Globus pallidus (tissue), 1 donor: Measurements from ENCODE around the gene CLEC18A.
A peak's percentile ranks its signal among the peaks of the same experiment; 100 is the strongest.
"Not testable (repeated sequence)": the region's sequence is repeated elsewhere in the genome, so short reads cannot be mapped to it uniquely, and the experiment has no call there.

Experiments
- DNase-seq: peaks from one replicate; pipeline ENCODE4 v3.0.0-alpha.2; 2015; ENCODE audit warnings: low spot score

CLEC18A gene

DNA sequence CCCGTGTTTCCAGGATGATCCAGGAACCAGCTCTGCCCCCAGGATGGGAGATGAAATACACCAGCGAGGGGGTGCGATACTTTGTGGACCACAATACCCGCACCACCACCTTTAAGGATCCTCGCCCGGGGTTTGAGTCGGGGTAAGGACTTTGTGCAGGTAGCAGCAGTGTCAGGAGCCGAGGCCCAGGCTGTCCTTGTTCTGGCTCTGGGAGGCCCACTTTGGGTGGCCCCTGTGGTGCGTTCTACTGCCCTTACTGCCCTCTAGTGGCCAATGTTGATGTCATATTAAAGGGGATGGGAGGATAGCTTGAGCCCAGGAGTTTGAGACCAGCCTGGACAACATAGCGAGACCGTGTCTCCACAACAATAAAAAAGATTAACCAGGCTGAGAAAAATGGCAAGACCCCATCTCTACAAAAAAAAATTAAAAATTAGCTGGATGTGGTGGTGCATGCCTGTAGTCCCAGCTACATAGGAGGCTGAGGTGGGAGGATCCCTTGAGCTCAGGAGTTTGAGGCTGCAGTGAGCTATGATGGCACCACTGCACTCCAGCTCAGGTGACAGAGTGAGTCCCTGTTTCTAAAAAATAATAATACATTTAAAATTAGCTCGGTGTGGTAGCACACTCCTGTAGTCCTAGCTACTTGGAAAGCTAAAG lies 20.9 kb upstream of the CLEC18A start:
- DNase-seq, result peak; percentile 69

DNA sequence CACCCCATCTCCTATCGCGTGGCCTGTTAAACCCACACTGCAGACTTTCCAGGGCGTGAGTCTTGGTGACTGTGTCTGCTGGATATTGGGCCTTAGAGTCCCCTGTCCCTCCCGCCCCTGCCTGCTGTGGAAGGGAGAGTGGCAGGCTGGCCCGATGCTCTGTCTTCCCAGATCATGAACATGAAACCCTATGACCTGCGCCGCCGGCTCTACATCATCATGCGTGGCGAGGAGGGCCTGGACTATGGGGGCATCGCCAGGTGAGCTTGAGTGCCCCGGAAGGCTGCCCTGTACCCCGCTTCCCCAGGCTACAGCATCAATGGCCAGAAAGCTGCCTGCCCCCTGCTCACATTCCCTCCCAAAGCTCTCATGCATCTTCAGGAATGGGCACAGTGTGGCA lies 19.5 kb upstream of the CLEC18A start:
- no peak for DNase-seq

DNA sequence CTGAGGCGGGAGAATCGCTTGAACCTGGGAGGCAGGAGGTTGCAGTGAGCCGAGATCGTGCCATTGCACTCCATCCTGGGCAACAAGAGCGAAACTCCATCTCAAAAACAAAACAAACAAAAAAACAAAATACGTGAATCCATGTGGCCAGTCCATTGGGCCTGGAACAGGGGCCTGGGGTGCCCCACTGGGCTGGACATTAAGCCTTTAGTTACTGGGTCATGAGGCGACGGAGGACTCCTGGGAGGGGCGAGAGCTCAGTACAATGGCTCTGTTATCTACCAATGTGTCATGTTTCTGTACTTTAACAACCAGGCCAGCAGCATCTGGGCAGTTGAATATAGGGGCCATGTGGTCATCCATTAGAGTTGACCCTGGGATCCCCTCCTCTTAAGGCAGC lies 18.9 kb upstream of the CLEC18A start:
- peak; percentile 90 for DNase-seq

DNA sequence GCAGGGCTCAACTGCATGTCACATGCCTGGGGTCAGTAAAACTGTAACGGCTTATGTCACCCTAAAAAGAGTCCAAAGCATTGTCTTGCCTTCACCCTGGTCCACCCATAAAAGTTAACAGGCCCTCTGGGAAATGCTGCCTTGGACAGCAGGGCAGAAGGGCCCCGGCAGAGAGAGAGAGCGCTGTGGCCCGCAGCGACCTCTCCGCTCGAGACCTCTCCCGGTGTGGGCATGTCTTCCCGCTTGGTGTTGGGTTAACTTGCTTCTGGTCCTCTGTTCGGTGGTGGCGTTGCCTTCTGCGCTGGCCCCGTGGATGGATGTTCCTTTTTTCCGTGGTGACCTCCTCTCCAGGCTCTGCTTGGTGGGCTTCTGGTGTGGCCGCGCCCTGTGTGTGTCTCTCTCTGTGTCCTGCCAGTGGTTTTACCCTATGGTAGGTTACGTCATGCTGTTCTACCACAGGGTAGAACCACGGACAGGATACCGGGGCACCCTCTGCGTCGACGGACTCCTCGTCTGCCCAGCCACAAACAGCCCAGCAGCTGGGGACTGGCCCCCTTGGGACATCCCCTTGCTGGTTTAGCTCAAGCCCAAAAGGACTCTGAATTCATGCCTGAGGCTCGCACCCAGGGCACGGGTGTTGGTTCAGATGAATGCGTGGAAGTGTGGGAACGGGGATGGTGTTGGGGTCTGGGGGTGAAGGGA lies 18.3 kb upstream of the CLEC18A start:
- no peak for DNase-seq

DNA sequence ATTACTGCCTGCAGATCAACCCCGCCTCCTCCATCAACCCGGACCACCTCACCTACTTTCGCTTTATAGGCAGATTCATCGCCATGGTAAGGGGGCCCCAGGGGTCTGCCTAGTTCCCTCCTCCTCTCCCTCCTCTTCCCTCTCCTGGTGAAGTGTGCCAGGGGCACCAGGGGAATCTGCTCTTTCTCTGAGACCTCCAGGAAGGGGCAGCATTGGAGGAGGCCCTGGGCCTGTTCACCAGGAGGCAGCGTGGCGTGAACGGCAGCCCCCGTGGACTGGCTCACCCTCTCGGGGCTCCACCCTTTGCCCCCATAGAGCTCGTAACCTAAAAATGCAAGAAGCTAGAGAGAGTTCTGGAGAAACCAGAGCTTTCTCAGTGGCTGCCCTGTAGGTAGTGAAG lies 17.1 kb upstream of the CLEC18A start:
- DNase-seq, result no peak

DNA sequence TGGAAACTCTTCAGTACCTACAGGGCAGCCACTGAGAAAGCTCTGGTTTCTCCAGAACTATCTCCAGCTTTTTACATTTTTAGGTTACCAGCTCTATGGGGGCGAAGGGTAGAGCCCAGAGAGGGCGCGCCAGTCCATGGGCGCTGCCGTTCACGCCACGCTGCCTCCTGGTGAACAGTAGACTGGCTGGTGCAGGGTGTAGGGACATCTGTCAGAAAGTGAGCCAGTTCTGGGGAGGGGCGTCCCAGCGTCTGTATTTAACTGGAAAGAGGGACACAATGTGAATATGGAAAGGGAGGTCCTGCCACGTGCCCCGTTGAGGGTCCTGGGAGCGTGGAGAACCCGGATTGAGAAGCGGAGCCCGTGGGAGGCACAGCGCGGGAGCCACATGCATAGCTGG lies 16.4 kb upstream of the CLEC18A start:
- DNase-seq, result no peak

DNA sequence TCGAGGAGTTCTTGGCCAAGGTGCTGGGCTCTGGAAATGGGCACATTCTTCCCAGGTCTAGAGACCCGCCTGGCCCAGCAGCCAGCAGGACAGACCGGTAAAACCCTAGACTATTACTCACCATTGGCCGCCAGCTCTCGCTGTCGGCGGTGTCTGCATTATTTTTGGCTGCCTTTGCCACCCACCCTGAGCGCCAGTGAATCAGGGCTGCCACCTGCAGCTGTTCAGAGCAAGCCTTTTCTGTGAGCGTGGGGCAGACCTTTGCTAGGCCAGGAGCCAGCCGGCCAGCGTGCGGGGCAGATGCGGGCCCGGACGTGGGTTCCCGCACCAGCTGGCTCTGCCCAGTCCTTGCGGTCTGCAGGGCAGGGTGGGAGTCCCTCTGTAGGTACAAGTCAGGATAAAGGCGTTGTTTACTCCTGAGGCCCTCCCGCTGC lies 15.8 kb upstream of the CLEC18A start:
- no peak for DNase-seq

DNA sequence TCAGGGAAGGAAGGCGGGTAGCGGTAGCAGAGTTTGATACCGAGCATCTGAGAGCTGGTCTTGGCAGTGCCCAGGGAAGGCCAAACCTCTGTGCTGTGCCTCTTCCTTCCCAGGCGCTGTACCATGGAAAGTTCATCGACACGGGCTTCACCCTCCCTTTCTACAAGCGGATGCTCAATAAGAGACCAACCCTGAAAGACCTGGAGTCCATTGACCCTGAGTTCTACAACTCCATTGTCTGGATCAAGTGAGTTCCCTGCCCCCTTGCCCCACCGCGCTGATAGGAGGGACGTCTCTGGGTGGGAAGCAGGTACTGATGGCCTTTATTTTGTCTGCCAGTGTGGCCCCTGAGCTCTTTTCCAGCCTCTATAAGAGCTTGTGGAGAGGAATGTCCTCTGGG lies 15.4 kb upstream of the CLEC18A start:
- no peak for DNase-seq

DNA sequence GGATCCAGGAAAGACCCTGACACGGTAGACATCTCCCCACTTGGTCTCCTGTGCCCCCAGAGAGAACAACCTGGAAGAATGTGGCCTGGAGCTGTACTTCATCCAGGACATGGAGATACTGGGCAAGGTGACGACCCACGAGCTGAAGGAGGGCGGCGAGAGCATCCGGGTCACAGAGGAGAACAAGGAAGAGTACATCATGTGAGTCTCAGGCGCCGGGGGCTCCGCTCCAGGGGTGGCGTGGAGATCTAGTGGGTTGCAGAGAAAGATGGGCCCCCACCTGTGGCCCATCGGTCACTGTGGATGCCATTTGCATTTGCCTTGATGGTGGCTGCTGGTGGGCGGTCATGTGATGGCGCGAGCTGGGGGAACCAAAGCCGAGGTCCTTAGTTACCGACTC lies 14.9 kb upstream of the CLEC18A start:
- DNase-seq, result no peak

DNA sequence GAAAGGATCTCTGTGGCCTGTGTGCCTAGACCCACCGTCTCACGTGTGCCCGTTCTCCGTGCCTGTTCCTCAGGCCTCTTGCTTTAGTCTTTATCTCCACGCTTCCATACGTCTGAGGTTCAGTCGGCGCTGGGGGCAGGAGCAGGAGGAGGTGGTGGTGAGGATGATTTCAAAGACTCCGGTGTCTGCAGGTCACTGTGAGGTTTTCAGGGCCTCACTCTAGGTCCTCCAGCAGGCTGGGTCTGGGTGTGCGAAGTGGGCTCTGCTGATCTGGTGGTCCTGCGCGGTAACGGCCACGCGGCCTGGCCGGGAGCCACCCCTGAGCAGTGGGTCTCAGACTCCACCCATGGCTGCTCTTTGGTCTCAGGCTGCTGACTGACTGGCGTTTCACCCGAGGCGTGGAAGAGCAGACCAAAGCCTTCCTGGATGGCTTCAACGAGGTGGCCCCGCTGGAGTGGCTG lies 14.4 kb upstream of the CLEC18A start:
- no peak for DNase-seq

DNA sequence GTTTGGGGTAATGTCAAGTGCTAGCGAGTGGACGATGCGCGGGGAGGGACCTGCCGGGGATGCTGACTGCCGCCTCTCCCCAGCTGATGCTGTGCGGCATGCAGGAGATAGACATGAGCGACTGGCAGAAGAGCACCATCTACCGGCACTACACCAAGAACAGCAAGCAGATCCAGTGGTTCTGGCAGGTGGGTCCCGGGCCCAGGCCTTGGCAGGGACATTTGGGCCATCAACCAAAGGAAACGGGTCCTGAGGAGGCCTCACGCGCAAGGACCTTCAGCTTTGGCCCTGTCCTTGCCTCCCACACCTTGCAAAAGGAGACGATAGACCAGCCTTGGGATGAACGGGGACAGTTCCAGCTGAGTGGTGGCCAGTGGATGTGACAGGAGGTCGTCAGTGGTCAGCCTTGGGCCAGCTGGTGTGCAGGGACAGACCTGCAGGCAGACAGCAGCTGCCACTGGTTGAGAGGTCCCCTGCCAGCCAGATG lies 13.6 kb upstream of the CLEC18A start:
- peak; percentile 81 for DNase-seq

DNA sequence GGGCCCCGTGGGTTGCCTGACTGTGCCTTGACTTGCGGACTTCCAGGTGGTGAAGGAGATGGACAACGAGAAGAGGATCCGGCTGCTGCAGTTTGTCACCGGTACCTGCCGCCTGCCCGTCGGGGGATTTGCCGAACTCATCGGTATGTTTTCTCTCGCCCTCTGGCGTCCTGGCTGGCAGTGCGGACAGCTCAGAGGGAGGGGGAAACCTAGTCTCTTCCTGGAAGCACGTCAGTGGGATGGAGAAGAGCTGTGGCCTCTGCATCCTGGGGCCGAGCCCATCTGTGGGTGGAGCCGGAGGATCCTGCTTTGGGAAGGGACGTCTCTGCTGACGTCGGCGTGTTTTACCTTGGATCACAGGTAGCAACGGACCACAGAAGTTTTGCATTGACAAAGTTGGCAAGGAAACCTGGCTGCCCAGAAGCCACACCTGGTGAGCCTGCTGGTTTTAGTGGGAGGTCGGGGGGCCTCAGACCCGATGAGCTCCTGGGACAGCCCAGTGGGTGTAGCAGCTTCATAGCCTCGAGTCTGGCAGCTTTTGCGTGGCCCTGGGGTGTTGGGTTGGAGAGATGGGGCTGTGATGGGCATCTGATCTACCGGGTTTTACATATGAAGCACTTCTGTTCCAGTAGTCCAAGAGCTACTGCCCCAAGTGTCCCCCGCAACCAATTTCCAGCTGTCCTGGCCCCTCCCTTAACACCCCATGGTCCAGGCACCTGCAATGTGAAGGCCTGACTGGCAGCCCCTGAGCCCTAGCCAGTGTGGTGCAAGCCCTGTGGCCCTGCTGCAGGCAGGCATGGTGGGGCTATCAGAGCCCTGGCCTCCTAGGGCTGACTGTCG lies 11.9 kb upstream of the CLEC18A start:
- DNase-seq, result no peak

DNA sequence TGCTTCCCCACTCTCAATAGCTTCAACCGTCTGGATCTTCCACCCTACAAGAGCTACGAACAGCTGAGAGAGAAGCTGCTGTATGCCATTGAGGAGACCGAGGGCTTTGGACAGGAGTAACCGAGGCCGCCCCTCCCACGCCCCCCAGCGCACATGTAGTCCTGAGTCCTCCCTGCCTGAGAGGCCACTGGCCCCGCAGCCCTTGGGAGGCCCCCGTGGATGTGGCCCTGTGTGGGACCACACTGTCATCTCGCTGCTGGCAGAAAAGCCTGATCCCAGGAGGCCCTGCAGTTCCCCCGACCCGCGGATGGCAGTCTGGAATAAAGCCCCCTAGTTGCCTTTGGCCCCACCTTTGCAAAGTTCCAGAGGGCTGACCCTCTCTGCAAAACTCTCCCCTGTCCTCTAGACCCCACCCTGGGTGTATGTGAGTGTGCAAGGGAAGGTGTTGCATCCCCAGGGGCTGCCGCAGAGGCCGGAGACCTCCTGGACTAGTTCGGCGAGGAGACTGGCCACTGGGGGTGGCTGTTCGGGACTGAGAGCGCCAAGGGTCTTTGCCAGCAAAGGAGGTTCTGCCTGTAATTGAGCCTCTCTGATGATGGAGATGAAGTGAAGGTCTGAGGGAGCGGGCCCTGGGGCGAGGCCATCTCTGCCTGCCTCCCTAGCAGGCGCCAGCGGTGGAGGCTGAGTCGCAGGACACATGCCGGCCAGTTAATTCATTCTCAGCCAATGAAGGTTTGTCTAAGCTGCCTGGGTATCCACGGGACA lies 11.1 kb upstream of the CLEC18A start:
- DNase-seq, result no peak

DNA sequence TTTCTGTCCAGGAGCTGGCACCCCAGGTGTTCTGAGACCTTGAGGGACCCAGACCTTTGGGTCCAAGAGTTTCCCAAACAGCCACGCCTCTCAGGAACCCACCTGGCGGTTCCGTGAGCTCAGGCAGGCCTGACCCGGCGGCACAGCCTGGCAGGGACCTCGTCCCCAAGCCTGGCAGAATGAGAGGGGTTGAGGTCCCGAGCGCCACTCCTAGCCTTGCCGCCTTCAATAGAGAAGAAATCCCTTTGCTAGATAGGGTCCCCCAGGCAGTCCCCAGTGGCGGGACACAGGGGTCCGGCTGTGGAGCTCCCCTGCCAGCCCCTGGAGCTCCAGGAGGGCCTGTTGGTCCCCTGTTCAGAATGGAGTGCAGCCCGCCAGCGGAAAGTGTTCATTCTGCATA lies 10.5 kb upstream of the CLEC18A start:
- no peak for DNase-seq

DNA sequence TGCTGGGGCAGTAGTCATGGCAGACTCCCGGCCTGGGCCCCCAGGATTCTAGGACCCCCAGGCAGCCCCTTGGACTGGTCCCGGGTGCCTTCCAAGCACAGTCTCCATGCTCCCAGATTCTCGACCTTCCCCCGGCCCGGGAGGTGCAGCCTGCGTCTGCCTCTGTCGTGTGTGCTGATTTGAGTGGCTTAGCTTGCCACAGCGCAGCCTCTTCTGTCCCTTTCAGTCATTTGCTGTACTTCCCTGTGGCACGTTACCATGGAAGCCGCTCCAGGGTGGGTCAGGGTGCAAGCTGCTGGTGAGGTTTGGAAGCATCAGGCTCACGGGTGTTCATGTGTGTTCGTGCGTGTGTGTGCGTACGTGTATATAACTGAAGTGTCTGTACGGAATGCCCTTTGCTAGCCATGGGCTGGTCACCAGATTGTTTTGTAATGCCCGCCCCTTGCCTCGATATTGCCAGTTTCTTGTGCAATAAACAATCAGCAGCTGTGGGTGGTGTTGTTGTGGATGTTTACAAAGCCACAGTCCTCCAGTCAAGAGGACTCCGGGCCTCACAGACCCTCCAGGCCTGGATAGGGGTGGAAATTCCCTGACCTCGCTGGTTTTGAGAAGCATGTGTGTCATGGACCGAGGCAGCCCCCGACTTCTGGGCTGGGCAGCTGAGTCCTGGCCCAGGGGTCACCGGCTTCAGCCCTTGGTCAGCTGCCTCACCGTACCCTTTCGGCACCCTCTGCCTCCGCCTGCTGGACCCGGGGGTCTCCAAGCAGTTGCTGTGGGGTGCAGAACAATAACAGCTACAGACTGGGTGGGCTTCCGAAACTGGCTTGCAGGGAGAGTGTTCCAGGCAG lies 9.7 kb upstream of the CLEC18A start:
- DNase-seq, result no peak

DNA sequence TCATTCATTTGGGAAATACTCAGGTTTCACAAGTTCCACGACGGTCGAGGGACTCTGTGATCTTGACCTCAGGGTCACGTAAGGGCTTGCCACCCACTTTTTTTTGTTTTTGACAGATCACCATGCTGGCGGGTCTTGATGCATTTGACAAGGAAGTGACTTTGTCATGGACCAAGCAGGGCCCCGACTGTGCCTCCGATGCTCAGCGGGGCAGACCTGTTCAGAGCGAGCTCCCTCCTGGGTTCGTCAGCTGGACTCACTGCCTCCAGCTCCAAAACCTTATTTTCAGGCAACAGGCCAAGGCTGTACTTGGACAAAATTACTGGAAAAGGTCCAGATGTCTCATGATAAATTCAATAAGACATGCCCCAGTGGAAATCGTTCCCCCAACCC lies 9.0 kb upstream of the CLEC18A start:
- no peak for DNase-seq

DNA sequence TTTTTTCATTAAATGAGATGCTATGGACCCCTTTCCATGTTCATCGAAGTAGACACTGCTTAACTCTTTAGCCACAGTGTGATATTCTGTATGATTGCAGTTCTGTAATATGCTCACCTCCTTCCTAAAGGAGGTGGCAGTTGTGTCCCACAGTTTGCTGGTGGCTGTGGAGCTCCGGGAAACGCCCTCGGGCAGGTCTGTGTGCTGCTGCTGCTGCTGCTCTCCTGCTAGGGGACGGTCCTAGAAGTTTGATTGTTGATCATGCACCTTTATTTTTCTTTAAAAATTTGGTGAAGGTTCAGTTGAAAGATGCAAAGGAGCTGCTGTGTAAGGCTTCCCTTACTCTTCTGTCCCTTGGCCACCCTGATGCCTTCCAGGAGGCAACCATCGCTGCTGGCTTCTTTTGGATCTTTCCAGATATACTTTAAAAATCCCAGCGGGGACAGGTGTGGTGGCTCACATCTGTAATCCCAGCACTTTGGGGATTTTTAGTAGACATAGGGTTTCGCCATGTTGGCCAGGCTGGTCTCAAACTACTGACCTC lies 8.4 kb upstream of the CLEC18A start:
- DNase-seq, result no peak

DNA sequence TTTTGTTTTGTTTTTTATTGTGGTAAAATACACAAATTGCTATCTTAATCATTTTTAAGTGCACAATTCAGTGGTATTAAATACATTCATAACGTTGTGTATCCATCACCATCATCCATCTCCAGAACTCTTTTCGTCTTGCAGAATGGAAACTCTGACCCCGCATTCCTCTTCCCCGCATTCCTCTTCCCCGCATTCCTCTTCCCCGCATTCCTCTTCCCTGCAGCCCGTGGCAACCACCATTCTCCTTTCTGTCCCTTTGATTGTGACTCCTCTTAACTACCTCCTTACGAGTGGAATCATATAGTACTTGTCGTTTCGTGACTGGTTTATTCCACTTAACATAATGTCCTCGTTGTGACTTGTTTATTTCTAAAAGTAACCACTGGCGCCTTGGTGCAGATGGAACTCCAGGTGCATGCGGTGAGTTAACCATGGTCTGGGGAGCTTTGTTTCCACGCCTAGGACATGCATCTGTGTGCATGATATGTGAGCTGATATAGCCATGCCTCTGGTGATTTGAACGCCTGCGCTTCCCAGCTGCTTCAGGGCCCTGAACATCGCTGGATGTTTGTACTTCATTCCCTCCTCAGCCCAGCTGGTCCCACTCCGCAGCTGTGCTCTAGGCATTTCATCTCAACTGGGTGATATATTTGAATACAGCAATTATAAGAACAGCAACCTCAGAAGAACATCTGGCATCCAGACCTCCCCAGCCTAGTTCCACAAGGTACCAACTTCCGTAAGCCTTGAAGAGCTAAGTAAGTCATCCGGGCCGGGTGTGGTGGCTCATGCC lies 7.7 kb upstream of the CLEC18A start:
- not testable (repeated sequence) for DNase-seq

DNA sequence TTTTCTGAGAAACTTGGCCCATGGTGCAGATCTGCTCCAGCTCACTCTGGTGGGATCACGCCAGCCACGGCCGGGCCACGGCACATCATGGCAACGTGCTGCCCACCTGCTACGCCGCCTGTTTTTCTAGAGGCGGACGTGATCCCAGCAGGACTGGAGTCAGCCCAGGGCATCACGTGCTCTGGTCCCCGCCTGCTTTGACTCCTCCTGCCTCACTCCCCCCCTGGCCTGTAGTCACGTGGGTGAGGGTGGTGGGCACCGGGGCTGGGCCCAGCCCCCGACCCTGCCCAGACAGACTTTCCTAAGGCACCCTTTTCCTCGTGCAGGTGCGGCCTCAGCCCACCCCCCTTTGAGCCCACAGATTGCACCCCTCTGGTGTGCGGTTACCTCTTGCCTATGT lies 723 bp upstream of the CLEC18A start:
- not testable (repeated sequence) for DNase-seq

DNA sequence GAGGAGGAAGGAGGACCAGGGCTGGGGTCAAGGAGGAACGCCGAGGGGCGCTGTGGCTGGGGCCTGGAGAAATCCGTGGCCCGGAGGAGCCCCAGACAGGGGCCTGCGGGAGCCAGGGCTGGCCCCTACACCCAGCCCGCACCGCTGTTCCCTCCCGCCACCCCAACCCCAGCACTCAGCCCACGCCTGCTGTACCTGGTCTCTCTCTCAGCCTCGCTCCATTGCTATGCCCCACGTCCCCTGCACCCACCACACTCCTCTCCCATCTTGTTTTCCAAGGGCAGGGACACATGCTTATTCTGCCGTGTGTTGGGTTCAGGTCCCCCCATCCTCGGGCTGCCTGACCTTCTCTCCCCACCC lies 518 bp downstream of the CLEC18A start:
- not testable (repeated sequence) for DNase-seq
